GM23338 (cell line): Measurements from ENCODE around the gene RAD52. TPM values are rescaled to one million over a fixed set of nuclear protein-coding genes. Genes with fewer than 3 reads are reported as not detected.
A peak's percentile ranks its signal among the peaks of the same experiment; 100 is the strongest.

Experiments used
- ATAC-seq: fragments of 200-7000 bp; cut with Tn5 transposase; 3 replicates; pipeline ENCODE4 v1.9.1; 2020
- DNase-seq: peaks from one replicate; pipeline ENCODE4 v3.0.0-alpha.2; 2015; ENCODE audit warnings: low spot score
- H2AFZ ChIP-seq: fragments of 200-600 bp; sonication (generic); 2 replicates; pipeline ENCODE4 v1.8.0; 2016; ENCODE audit warnings: antibody characterized with exemption, mild to moderate bottlenecking, moderate library complexity
- H3F3A ChIP-seq: fragments of 200-600 bp; sonication (generic); replicated peaks from 2 replicates; pipeline ENCODE4 v1.8.0; 2017; ENCODE audit warnings: antibody characterized with exemption, mixed run types, low read depth
- H3K27ac ChIP-seq: fragments of 200-600 bp; sonication (generic); 2 replicates; pipeline ENCODE4 v1.6.1; 2016; ENCODE audit warnings: low read depth
- H3K27me3 ChIP-seq: fragments of 200-600 bp; sonication (generic); 2 replicates; pipeline ENCODE4 v1.8.0; 2016; ENCODE audit warnings: mild to moderate bottlenecking, mixed run types, moderate library complexity; ENCODE audit not compliant: insufficient read depth
- H3K36me3 ChIP-seq: fragments of 200-600 bp; sonication (generic); 2 replicates; pipeline ENCODE4 v1.8.0; 2016; ENCODE audit warnings: mild to moderate bottlenecking; ENCODE audit not compliant: insufficient read depth
- H3K4me1 ChIP-seq: fragments of 200-600 bp; sonication (generic); 2 replicates; pipeline ENCODE4 v1.8.0; 2016; ENCODE audit warnings: mild to moderate bottlenecking, moderate library complexity; ENCODE audit not compliant: insufficient read depth
- H3K4me2 ChIP-seq: fragments of 200-600 bp; sonication (generic); 2 replicates; pipeline ENCODE4 v1.7.1; 2017; ENCODE audit warnings: mixed run types
- H3K4me3 ChIP-seq: fragments of 200-600 bp; sonication (generic); 2 replicates; pipeline ENCODE4 v1.6.1; 2016; ENCODE audit warnings: mixed run types
- H3K79me2 ChIP-seq: fragments of 200-600 bp; sonication (generic); replicated peaks from 2 replicates; pipeline ENCODE4 v1.8.0; 2017; ENCODE audit warnings: mild to moderate bottlenecking; ENCODE audit not compliant: insufficient read depth
- H3K9me2 ChIP-seq: fragments of 200-600 bp; sonication (generic); 2 replicates; pipeline ENCODE4 v1.8.0; 2017; ENCODE audit not compliant: insufficient read depth
- H4K20me1 ChIP-seq: fragments of 200-600 bp; sonication (generic); replicated peaks from 2 replicates; pipeline ENCODE4 v1.8.0; 2017; ENCODE audit warnings: mild to moderate bottlenecking; ENCODE audit not compliant: insufficient read depth
- H3K27ac Mint-ChIP-seq: 2 replicates; pipeline ENCODE4 v1.8.0; 2020; ENCODE audit warnings: inconsistent platforms, mild to moderate bottlenecking, moderate library complexity, mixed read lengths
- H3K27me3 Mint-ChIP-seq: 3 replicates; pipeline ENCODE4 v1.8.0; 2022; ENCODE audit warnings: low read depth, mild to moderate bottlenecking, moderate library complexity, mixed read lengths, inconsistent platforms; ENCODE audit not compliant: insufficient read depth, poor library complexity
- H3K36me3 Mint-ChIP-seq: 3 replicates; pipeline ENCODE4 v1.8.0; 2021; ENCODE audit warnings: low read depth, mild to moderate bottlenecking, inconsistent platforms, moderate library complexity, mixed read lengths
- H3K4me1 Mint-ChIP-seq: 3 replicates; pipeline ENCODE4 v1.8.0; 2020; ENCODE audit warnings: mild to moderate bottlenecking, inconsistent platforms, mixed read lengths
- H3K4me3 Mint-ChIP-seq: 3 replicates; pipeline ENCODE4 v1.8.0; 2021; ENCODE audit warnings: moderate library complexity, mild to moderate bottlenecking, inconsistent platforms, mixed read lengths
- H3K9me3 Mint-ChIP-seq: 3 replicates; pipeline ENCODE4 v1.8.0; 2020; ENCODE audit warnings: moderate library complexity, mild to moderate bottlenecking, inconsistent platforms, mixed read lengths
- CREB1 ChIP-seq: fragments of 250-450 bp; sonication (Bioruptor Pico); IDR thresholded peaks from 2 replicates; pipeline ENCODE4 v1.5.0; 2020; ENCODE audit warnings: low read depth, mild to moderate bottlenecking, moderate library complexity
- EZH2 ChIP-seq: fragments of 200-600 bp; sonication (generic); IDR thresholded peaks from one replicate; pipeline ENCODE4 v1.8.0; 2017; ENCODE audit warnings: antibody characterized with exemption, mild to moderate bottlenecking, low read depth; ENCODE audit not compliant: unreplicated experiment
- EZH2phosphoT487 ChIP-seq: fragments of 200-600 bp; sonication (generic); IDR thresholded peaks from one replicate; pipeline ENCODE4 v1.8.1; 2018; ENCODE audit warnings: antibody characterized with exemption; ENCODE audit not compliant: unreplicated experiment
- JUNB ChIP-seq: IDR thresholded peaks from one replicate; pipeline ENCODE4 v1.6.1; 2016; ENCODE audit warnings: antibody characterized with exemption; ENCODE audit not compliant: unreplicated experiment
- NANOG ChIP-seq: IDR thresholded peaks from 2 replicates; pipeline ENCODE4 v1.6.1; 2016; ENCODE audit warnings: antibody characterized with exemption, borderline replicate concordance
- POLR2AphosphoS5 ChIP-seq: IDR thresholded peaks from 2 replicates; pipeline ENCODE4 v1.6.1; 2016; ENCODE audit warnings: antibody characterized with exemption, low read depth
- STAT1 ChIP-seq: IDR thresholded peaks from one replicate; pipeline ENCODE4 v1.6.1; 2016; ENCODE audit warnings: antibody characterized with exemption; ENCODE audit not compliant: unreplicated experiment
- ZNF114 ChIP-seq: fragments of 250-450 bp; sonication (Bioruptor Pico); IDR thresholded peaks from 2 replicates; pipeline ENCODE4 v1.5.0; 2020; ENCODE audit warnings: mild to moderate bottlenecking, moderate library complexity
- ZNF331 ChIP-seq: fragments of 250-450 bp; sonication (Bioruptor Pico); IDR thresholded peaks from 2 replicates; pipeline ENCODE4 v1.5.0; 2020; ENCODE audit warnings: low read depth, mild to moderate bottlenecking, moderate library complexity
- polyA plus RNA-seq: library from polyadenylated mRNA; unstranded; fragments of >200 nt; fragmentation: Nextera tagmentation; extraction: Ambion mirVana; gene quantifications from 2 replicates; pipeline ENCODE4 v1.2.1, GENCODE V29; 2016
- total RNA-seq: library from RNA; depleted of rRNA; stranded (reverse); fragments of >200 nt; shearing (Covaris generic); gene quantifications from 2 replicates; pipeline ENCODE4 v1.2.3, GENCODE V29; 2014
- TF ChIP-seq, protein P1 (sequence below): fragments of 250-450 bp; sonication (Bioruptor Pico); IDR thresholded peaks from 2 replicates; pipeline ENCODE4 v1.5.0; 2020; ENCODE audit warnings: mild to moderate bottlenecking, moderate library complexity
- TF ChIP-seq, protein P2 (sequence below), 2 experiments: fragments of 200-600 bp in 1 of 2; sonication (generic) in 1 of 2; conservative IDR thresholded peaks; 2 replicates each; pipeline versions ENCODE4 v1.5.1 to v1.6.1; 2016 to 2017; ENCODE audit warnings: antibody characterized with exemption in 2 of 2, low read depth in 2 of 2, mild to moderate bottlenecking in 2 of 2, moderate library complexity in 1 of 2
- TF ChIP-seq, protein P3 (sequence below): IDR thresholded peaks from one replicate; pipeline ENCODE4 v1.6.1; 2018; ENCODE audit warnings: antibody characterized with exemption; ENCODE audit not compliant: unreplicated experiment
- TF ChIP-seq, protein P4 (sequence below): IDR thresholded peaks from 2 replicates; pipeline ENCODE4 v1.6.1; 2016; ENCODE audit warnings: antibody characterized with exemption

Gene RAD52
- total and polyA plus RNA-seq, 2 experiments from 2014 or later: 10.9 to 21.3 TPM

DNA sequence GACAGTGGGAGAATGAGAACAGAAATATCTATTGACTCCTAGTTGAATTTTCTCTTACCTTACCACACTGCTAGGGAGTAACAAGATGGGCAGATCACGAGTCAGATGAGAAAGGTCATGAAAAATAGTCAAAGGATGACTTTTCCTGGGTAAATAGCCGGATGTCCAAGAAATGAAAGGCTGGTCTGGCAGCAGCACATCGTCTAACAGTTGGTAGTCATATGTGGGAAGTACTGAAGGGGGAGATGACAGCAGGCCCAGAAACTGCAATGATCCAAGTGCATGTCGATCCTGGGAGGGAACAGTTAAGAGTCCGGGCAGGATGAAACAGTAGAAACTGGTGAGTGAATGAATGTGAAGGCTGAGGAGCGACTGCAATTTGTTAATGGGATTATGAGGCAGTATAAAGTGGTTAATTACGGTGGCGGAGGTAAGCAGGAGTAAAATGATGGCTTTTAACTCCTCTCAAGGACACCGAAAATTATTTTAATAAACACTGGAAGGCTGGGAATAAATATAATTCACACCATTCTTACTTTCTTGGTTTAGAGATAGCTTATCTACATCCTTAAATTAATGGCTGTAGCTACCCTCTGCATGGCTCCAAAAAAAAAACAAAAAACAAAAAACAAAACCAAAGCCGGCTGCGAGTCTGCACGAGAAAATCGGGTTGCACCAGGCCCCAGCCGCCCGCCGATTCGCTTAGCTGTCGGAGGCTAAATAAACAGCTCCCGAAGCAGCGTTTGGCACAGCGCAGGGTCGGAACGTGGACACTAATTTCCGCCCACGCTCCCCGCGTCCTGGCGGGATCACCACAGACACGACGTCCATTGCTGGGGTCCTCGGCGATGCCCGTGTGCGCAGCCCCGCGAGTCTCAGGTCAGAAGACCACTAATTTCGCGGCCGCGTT lies 40.5 kb upstream of the RAD52 start:
- Histone ChIP-seq H3K4me3 (peak overlapping the region; percentile 86), H3K4me1 (peaks cover 29% of the 10 kb centered on the region), H3F3A (peaks cover 13% of the 10 kb centered on the region; the same call in 1 of the 2 replicates), H2AFZ (peak overlapping the region; percentile 96), H3K36me3 (no peaks in the 10 kb centered on the region), H3K27me3 (peaks cover 8% of the 10 kb centered on the region; the same call in 1 of the 2 replicates), H3K4me2 (peak overlapping the region; percentile 92), H3K79me2 (peaks cover 36% of the 10 kb centered on the region), H4K20me1 (peaks cover 4% of the 10 kb centered on the region; the same call in 1 of the 2 replicates), H3K27ac (peak overlapping the region; percentile 87), H3K9me2 (no peaks in the 10 kb centered on the region)
- ATAC-seq: peak; percentile 44
- no peaks in the 10 kb centered on the region; the same call in 2 of the 3 replicates for H3K9me3 Mint-ChIP-seq
- H3K27me3 Mint-ChIP-seq: peaks cover 7% of the 10 kb centered on the region
- no peaks in the 10 kb centered on the region; the same call in 2 of the 3 replicates for H3K36me3 Mint-ChIP-seq
- TF ChIP-seq STAT1: no peak
- TF ChIP-seq, protein P1, sequence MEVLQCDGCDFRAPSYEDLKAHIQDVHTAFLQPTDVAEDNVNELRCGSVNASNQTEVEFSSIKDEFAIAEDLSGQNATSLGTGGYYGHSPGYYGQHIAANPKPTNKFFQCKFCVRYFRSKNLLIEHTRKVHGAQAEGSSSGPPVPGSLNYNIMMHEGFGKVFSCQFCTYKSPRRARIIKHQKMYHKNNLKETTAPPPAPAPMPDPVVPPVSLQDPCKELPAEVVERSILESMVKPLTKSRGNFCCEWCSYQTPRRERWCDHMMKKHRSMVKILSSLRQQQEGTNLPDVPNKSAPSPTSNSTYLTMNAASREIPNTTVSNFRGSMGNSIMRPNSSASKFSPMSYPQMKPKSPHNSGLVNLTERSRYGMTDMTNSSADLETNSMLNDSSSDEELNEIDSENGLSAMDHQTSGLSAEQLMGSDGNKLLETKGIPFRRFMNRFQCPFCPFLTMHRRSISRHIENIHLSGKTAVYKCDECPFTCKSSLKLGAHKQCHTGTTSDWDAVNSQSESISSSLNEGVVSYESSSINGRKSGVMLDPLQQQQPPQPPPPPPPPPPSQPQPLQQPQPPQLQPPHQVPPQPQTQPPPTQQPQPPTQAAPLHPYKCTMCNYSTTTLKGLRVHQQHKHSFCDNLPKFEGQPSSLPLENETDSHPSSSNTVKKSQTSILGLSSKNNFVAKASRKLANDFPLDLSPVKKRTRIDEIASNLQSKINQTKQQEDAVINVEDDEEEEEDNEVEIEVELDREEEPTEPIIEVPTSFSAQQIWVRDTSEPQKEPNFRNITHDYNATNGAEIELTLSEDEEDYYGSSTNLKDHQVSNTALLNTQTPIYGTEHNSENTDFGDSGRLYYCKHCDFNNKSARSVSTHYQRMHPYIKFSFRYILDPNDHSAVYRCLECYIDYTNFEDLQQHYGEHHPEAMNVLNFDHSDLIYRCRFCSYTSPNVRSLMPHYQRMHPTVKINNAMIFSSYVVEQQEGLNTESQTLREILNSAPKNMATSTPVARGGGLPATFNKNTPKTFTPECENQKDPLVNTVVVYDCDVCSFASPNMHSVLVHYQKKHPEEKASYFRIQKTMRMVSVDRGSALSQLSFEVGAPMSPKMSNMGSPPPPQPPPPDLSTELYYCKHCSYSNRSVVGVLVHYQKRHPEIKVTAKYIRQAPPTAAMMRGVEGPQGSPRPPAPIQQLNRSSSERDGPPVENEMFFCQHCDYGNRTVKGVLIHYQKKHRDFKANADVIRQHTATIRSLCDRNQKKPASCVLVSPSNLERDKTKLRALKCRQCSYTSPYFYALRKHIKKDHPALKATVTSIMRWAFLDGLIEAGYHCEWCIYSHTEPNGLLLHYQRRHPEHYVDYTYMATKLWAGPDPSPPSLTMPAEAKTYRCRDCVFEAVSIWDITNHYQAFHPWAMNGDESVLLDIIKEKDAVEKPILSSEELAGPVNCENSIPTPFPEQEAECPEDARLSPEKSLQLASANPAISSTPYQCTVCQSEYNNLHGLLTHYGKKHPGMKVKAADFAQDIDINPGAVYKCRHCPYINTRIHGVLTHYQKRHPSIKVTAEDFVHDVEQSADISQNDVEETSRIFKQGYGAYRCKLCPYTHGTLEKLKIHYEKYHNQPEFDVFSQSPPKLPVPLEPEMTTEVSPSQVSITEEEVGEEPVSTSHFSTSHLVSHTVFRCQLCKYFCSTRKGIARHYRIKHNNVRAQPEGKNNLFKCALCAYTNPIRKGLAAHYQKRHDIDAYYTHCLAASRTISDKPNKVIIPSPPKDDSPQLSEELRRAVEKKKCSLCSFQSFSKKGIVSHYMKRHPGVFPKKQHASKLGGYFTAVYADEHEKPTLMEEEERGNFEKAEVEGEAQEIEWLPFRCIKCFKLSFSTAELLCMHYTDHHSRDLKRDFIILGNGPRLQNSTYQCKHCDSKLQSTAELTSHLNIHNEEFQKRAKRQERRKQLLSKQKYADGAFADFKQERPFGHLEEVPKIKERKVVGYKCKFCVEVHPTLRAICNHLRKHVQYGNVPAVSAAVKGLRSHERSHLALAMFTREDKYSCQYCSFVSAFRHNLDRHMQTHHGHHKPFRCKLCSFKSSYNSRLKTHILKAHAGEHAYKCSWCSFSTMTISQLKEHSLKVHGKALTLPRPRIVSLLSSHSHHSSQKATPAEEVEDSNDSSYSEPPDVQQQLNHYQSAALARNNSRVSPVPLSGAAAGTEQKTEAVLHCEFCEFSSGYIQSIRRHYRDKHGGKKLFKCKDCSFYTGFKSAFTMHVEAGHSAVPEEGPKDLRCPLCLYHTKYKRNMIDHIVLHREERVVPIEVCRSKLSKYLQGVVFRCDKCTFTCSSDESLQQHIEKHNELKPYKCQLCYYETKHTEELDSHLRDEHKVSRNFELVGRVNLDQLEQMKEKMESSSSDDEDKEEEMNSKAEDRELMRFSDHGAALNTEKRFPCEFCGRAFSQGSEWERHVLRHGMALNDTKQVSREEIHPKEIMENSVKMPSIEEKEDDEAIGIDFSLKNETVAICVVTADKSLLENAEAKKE: no peak
- TF ChIP-seq, protein P2, sequence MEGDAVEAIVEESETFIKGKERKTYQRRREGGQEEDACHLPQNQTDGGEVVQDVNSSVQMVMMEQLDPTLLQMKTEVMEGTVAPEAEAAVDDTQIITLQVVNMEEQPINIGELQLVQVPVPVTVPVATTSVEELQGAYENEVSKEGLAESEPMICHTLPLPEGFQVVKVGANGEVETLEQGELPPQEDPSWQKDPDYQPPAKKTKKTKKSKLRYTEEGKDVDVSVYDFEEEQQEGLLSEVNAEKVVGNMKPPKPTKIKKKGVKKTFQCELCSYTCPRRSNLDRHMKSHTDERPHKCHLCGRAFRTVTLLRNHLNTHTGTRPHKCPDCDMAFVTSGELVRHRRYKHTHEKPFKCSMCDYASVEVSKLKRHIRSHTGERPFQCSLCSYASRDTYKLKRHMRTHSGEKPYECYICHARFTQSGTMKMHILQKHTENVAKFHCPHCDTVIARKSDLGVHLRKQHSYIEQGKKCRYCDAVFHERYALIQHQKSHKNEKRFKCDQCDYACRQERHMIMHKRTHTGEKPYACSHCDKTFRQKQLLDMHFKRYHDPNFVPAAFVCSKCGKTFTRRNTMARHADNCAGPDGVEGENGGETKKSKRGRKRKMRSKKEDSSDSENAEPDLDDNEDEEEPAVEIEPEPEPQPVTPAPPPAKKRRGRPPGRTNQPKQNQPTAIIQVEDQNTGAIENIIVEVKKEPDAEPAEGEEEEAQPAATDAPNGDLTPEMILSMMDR (conservative IDR thresholded peaks at IDR 0.05; ENCODE audit: low read depth in 2 of 2): no peak
- TF ChIP-seq, protein P3, sequence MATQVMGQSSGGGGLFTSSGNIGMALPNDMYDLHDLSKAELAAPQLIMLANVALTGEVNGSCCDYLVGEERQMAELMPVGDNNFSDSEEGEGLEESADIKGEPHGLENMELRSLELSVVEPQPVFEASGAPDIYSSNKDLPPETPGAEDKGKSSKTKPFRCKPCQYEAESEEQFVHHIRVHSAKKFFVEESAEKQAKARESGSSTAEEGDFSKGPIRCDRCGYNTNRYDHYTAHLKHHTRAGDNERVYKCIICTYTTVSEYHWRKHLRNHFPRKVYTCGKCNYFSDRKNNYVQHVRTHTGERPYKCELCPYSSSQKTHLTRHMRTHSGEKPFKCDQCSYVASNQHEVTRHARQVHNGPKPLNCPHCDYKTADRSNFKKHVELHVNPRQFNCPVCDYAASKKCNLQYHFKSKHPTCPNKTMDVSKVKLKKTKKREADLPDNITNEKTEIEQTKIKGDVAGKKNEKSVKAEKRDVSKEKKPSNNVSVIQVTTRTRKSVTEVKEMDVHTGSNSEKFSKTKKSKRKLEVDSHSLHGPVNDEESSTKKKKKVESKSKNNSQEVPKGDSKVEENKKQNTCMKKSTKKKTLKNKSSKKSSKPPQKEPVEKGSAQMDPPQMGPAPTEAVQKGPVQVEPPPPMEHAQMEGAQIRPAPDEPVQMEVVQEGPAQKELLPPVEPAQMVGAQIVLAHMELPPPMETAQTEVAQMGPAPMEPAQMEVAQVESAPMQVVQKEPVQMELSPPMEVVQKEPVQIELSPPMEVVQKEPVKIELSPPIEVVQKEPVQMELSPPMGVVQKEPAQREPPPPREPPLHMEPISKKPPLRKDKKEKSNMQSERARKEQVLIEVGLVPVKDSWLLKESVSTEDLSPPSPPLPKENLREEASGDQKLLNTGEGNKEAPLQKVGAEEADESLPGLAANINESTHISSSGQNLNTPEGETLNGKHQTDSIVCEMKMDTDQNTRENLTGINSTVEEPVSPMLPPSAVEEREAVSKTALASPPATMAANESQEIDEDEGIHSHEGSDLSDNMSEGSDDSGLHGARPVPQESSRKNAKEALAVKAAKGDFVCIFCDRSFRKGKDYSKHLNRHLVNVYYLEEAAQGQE: no peak
- TF ChIP-seq, protein P4, sequence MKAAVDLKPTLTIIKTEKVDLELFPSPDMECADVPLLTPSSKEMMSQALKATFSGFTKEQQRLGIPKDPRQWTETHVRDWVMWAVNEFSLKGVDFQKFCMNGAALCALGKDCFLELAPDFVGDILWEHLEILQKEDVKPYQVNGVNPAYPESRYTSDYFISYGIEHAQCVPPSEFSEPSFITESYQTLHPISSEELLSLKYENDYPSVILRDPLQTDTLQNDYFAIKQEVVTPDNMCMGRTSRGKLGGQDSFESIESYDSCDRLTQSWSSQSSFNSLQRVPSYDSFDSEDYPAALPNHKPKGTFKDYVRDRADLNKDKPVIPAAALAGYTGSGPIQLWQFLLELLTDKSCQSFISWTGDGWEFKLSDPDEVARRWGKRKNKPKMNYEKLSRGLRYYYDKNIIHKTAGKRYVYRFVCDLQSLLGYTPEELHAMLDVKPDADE: no peak
- TF ChIP-seq ZNF114 (CRISPR knock-in tag): no peak
- TF ChIP-seq EZH2phosphoT487: no peak
- TF ChIP-seq JUNB: no peak
- no peak for TF ChIP-seq NANOG
- TF ChIP-seq ZNF331: no peak
- no peak for TF ChIP-seq CREB1 (CRISPR knock-in tag)
- no peak for TF ChIP-seq POLR2AphosphoS5
- no peak for TF ChIP-seq EZH2
- H3K27ac Mint-ChIP-seq: no peak overlapping the region
- peaks cover 22% of the 10 kb centered on the region for H3K4me1 Mint-ChIP-seq
- H3K4me3 Mint-ChIP-seq: peak overlapping the region; percentile 75
- DNase-seq: peak; percentile 59
